Stimulated activated CD4-positive, alpha-beta T cell treated with anti-CD3 and anti-CD28 coated beads, Interleukin-15, amount 100 ng/mL, for 48 hours (primary cell): ENCODE results near the gene MAD1L1.
A peak's percentile ranks its signal among the peaks of the same experiment; 100 is the strongest.
"Not testable (repeated sequence)": the region's sequence is repeated elsewhere in the genome, so short reads cannot be mapped to it uniquely, and the experiment has no call there.

Source experiments
- DNase-seq, 2 donors: peaks; one replicate each; pipeline ENCODE4 v3.0.0-alpha.2; 2020; ENCODE audit warnings: low read depth in 2 of 2

The MAD1L1 gene

DNA sequence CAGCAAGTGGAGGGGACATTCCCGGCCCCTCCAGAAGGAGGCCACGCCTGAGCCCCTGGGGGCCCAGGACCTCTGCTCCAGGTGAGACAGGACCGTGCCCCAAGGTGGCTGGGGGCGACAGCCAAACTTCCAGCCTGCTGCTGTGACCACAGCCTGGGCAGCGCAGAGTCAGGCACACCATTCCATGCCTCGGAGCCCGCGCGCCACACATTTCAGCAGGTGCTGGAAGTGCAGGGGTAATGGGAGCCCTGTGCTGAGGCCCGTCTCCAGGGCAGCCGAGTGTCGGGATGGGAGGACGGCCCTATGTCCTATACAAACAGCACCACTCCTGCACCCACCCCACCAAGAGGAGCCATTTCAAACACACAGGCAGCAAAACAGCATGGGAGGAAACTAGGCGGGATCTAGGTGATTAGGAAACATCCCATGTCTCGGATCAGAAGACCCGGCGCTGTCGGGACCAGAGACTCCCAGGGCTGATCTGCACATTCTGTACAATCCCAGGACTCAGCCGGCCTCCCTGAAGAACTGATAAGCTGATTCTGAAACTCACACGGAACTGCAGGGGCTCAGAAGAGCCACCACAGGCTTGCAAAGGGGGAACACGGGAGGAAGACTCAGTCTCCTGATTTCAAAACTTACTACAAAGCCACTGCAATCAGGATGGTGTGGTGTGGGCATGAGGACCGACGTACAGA, 290.4 kb downstream of the MAD1L1 start:
- DNase-seq, result no peak

GRCh38 chr7:1941464-1942242, 291.1 kb downstream of the MAD1L1 start:
- DNase-seq, result no peak

DNA sequence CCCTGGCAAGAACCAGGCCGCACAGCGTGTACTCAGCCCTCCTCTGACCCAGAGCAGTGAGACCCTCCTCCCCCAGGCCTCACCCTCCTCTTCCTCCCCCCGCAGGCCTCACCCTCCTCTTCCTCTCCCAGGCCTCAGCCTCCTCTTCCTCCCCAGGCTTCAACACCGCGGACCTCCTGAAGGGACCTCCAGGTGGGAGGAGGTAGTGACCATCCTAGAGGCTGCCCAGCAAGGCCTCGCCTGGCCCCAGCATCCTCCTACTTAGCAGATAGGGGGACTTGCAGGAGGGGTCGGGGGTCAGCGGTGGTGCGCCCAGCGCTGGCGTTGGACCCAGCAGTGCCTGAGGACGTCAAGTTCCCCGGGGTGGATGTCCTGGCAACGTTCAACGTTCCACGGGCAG, 291.9 kb downstream of the MAD1L1 start:
- DNase-seq, result no peak

DNA sequence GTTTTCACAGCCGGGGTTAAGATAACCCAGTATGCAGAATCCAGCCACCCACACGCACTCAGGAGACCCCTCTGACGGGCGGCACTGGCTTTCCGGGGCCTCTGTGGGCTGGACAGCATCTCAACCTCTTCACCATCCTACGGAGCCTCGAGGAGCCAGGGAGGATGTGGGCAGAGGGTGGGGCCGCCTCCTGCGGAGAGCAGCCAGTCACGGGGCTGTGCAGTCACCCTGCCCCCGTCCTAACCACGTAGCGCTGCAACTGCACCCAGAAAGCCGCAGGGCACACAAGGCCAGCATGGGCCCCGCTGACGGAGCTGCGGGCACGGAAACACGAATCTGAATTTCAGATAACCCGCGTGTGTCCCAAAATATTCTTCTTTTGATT, 292.4 kb downstream of the MAD1L1 start:
- DNase-seq, result peak; percentile 82 to 85

GRCh38 chr7:1939434-1940401, 293.0 kb downstream of the MAD1L1 start:
- DNase-seq, result peak; percentile 20 to 33

DNA sequence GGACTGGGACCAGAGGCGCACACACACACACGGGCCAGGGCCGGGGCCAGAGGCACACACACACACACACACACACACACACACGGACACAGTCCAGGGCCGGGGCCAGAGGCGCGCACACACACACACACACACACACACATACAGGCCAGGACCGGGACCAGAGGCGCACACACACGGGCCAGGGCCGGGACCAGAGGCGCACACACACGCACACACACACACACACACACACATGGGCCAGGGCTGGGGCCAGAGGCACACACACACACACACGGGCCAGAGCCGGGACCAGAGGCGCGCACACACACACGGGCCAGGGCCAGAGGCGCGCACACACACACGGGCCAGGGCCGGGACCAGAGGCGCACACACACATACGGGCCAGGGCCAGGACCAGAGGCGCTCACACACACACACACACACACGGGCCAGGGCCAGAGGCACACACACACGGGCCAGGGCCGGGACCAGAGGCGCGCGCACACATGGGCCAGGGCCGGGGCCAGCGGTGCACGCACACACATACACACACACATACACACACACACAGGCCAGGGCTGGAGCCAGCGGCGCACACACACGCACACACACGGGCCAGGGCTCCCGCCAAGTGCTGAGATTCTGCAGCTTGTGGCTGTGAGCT, 293.8 kb downstream of the MAD1L1 start:
- DNase-seq, result no peak

- no peak for DNase-seq
Measured at GRCh38 chr7:1937252-1937605, 295.5 kb downstream of the MAD1L1 start.

- no peak for DNase-seq
Measured at GRCh38 chr7:1936531-1937251, 296.1 kb downstream of the MAD1L1 start.

- no peak for DNase-seq
Measured at GRCh38 chr7:1936006-1936310, 296.8 kb downstream of the MAD1L1 start.

DNA sequence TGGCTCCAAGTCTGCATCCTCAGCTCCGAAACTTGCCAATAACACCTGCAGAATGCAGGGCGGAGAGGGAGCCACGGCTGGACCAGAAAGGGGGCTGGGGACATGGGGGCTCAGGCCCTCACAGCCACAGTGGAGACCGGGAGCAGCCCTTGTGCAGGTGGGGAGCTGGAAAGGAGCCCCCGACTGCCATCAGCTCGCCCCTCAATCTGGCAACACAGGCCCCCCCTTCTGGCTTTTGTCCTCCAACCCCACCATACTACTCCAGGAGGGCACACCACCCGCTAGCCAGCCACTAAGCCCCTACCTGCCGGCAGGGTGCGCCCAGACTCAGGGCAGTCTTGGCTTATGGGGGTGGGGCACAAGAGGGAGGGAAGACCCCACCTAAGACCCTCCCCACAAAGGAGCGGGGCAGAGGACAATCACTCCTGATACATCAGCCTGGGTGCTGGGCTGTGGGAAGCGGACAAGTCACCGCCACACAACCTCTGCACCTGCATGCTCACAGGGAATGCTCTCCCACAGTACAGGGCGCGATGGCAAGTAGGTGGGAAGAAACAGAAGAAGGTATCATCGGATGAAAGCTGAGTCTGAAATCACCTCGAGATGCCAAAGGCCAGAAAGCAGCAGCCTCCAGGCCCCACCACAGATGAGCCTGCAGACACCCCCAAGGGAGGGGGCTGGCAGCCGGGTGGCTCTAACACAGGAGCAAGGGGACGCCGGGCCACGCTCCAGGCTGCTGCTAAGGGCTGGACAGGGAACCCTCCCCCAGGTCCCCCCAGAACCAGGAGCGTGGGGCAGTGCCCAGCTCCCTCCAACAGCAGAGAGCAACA, 297.4 kb downstream of the MAD1L1 start:
- no peak for DNase-seq

GRCh38 chr7:1934756-1935155, 298.0 kb downstream of the MAD1L1 start:
- no peak for DNase-seq

- no peak for DNase-seq
Measured at GRCh38 chr7:1934017-1934416, 298.7 kb downstream of the MAD1L1 start.

DNA sequence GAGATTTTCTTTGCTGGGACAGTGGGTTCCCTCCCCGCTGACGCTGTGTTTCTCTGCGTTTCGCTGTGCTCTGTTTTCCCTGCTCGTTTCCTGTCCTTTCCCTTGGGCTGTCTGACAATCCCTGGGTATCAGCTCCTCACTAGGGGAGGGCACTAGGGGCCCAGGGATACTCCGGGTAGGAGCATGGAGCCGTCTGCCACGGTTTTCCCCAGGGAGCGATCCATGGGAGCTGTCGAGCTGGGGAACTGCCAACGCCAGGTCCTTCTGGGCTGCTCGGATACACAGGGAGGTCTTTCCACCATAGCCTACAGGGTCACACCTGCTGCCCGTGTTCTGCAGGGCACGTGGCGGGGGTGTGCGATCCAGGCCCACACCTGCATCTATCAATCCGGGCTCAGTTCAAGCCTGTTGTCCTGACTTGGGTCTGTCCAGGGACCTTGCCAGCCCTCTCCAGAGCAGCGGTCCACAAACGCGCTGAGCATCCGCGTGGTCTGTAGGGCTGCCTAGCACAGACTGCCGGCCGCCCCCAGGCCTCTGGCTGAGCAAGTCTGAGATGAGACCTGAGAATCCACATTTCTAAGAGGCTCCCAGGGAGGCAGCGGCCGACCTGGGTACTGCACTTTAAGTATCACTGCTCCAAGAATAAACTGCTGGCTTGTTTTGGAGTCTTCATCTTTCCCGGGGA, 299.5 kb downstream of the MAD1L1 start:
- DNase-seq, result no peak

DNA sequence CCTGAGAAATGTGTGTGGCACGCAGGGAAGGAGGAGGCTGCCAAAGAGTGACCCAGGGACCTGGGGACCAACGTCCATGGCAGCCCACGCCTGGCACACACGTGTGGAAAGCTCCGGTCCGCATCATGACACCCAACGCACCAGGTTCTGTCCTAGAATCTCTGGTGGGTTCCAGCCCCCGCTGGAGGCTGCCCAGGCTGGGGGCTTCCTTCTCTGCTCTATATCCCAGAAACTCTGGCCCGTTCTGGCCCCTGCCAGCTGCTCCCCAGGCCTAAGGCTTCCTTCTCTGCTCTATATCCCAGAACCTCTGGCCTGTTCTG, 300.8 kb downstream of the MAD1L1 start:
- DNase-seq, result no peak

DNA sequence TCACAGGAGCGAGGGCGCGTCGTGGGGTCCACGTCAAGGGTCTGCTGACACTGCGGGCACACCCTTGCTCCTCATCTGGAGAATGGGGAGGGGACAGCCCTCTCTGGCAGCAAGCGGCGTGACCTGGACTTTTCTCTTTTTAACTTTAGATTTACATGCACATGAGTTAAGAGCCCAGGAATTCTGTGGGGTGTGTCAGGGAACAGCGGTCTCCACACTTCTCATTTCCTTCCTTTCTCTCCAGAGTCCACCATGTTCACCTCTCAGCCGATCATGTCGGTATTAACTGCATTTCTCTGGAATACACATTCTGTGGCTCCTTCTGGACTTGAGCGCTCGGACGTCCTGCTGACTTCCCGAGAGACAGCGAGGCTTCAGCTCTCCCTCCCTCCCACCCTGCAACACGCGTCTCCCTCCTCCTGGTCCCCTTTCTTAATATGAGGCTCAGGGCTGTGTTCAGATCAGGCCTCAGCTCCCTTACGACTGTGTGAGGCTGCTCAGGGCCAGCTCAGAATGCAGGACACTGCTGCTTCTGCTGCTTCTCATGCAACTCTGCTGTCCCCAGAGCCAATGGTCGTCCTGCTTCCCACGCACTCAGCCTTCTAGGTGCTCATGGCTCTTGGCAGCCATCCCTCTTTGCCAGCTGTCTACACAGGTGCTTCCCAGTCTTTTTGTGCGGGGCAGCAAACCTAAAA, 301.3 kb downstream of the MAD1L1 start:
- DNase-seq, result no peak

GRCh38 chr7:1930381-1931065, 302.2 kb downstream of the MAD1L1 start:
- DNase-seq, result no peak

DNA sequence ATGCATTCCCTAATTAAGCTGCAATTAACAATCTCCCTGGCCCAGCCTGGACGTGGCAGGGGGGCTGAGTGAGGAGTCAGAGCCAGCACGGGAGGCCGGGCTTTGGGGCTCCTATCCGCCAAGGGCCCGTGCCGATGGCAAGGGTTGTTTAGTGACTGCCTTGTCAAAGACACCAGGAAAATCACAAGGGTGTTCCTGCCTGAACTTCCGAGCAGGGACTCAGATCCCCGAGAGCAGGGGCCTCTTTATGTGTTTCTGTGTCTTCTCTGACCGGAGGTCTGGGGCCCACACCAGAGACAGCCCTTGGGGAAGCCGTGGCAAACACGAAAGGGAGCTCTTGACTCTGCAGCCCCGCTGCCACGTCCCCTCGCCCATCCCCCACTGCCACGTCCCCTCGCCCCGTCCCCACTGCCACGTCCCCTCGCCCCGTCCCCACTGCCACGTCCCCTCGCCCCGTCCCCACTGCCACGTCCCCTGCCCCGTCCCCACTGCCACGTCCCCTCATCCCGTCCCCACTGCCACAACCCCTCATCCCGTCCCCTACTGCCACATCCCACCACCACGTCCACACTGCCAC, 303.3 kb downstream of the MAD1L1 start:
- not testable (repeated sequence) for DNase-seq

GRCh38 chr7:1928645-1929348, 303.9 kb downstream of the MAD1L1 start:
- no peak for DNase-seq
